HCT116 (cell line): Measurements from ENCODE around the gene SFXN3. TPM values are rescaled to one million over a fixed set of nuclear protein-coding genes. Genes with fewer than 3 reads are reported as not detected.

Experiments
- ATAC-seq: fragments of 200-7000 bp; cut with Tn5 transposase; 2 replicates; pipeline ENCODE4 v1.9.1; 2020; ENCODE audit warnings: mild to moderate bottlenecking, moderate library complexity
- BruUV-seq: library from RNA; stranded (reverse); fragments of 400-500 nt; replicated peaks from 2 replicates; lab custom pipeline; 2021; lab: Mats Ljungman, UMichigan
- CTCF ChIA-PET: fragments of 300-600 bp; sonication (Branson Sonifier 250); formaldehyde crosslinking; loops from one replicate; lab custom pipeline; 2021; ENCODE audit warnings: antibody characterized with exemption; lab: Charles Lee
- POLR2A ChIA-PET: fragments of 300-600, 350-600 bp; sonication (Branson Sonifier 250); formaldehyde crosslinking; loops from one replicate; lab custom pipeline; 2021; ENCODE audit warnings: antibody characterized with exemption; lab: Charles Lee
- RAD21 ChIA-PET, 2 experiments: fragments of 300-600 bp; sonication (Branson Sonifier 250); formaldehyde crosslinking; loops; one replicate each; lab custom pipeline; 2023; ENCODE audit warnings: low total read pairs in 2 of 2; ENCODE audit not compliant: uncharacterized antibody in 2 of 2, unreplicated experiment in 2 of 2, low non-redundant PET in 1 of 2; lab: Charles Lee
- DNase-seq: peaks from one replicate; pipeline ENCODE4 v3.0.0-alpha.2; 2010; ENCODE audit warnings: low read depth, low spot score
- H2AFZ ChIP-seq: fragments of 200-600 bp; shearing (Covaris generic), sonication (generic); 2 replicates; pipeline ENCODE4 v1.6.1; 2017; ENCODE audit warnings: low read depth, mixed run types, mixed read lengths, antibody characterized with exemption, low read length; ENCODE audit not compliant: poor library complexity, severe bottlenecking
- H3K27ac ChIP-seq: 2 replicates; pipeline ENCODE4 v1.5.1; 2012; ENCODE audit warnings: low read depth, low read length
- H3K27me3 ChIP-seq: fragments of 200-600 bp; sonication (generic); 2 replicates; pipeline ENCODE4 v1.6.1; 2016; ENCODE audit warnings: mixed run types, low read length, mixed read lengths; ENCODE audit not compliant: insufficient read depth
- H3K36me3 ChIP-seq, 2 experiments: fragments of 200-500 bp in 1 of 2; fragments of 200-600 bp in 1 of 2; sonication (Bioruptor generic) in 1 of 2; sonication (generic) in 1 of 2; 2 replicates each; pipeline versions ENCODE4 v1.5.1 to v1.6.1; 2014 to 2016; ENCODE audit warnings: low read length in 2 of 2, inconsistent platforms in 1 of 2, mixed read lengths in 1 of 2, mixed run types in 1 of 2; ENCODE audit not compliant: insufficient read depth in 2 of 2, control insufficient read depth in 1 of 2
- H3K4me1 ChIP-seq, 2 experiments: fragments of 200-600 bp in 1 of 2; sonication (generic) in 1 of 2; 2 replicates each; pipeline versions ENCODE4 v1.5.1 to v1.6.1; 2012 to 2017; ENCODE audit warnings: low read length in 2 of 2, inconsistent platforms in 1 of 2, mild to moderate bottlenecking in 1 of 2, mixed read lengths in 1 of 2, mixed run types in 1 of 2, moderate library complexity in 1 of 2; ENCODE audit not compliant: insufficient read depth in 2 of 2, control insufficient read depth in 1 of 2
- H3K4me2 ChIP-seq: fragments of 200-600 bp; sonication (generic); 2 replicates; pipeline ENCODE4 v1.6.1; 2017; ENCODE audit warnings: mixed run types, low read length, mixed read lengths
- H3K4me3 ChIP-seq, 2 experiments: fragments of 200-600 bp in 1 of 2; sonication (generic) in 1 of 2; replicated peaks in 1 of 2; 2 replicates each; pipeline ENCODE4 v1.5.1; 2011 to 2016; ENCODE audit warnings: low read length in 2 of 2, control low read depth in 1 of 2, low read depth in 1 of 2, mild to moderate bottlenecking in 1 of 2, mixed read lengths in 1 of 2, mixed run types in 1 of 2
- H3K79me2 ChIP-seq: fragments of 200-600 bp; sonication (generic); 2 replicates; pipeline ENCODE4 v1.6.1; 2017; ENCODE audit warnings: mild to moderate bottlenecking, mixed run types, low read length, moderate library complexity, mixed read lengths; ENCODE audit not compliant: insufficient read depth
- H3K9ac ChIP-seq: fragments of 200-600 bp; sonication (generic); 2 replicates; pipeline ENCODE4 v1.6.1; 2016; ENCODE audit warnings: low read length, mixed read lengths
- H3K9me2 ChIP-seq: fragments of 200-600 bp; sonication (generic), shearing (Covaris generic); 2 replicates; pipeline ENCODE4 v1.6.1; 2017; ENCODE audit warnings: mixed run types, mild to moderate bottlenecking, moderate library complexity; ENCODE audit not compliant: insufficient read depth
- H3K9me3 ChIP-seq, 2 experiments: fragments of 200-500 bp in 1 of 2; fragments of 200-600 bp in 1 of 2; sonication (Bioruptor generic) in 1 of 2; sonication (generic) in 1 of 2; 2 replicates each; pipeline ENCODE4 v1.6.1; 2014 to 2017; ENCODE audit warnings: low read length in 2 of 2, mixed read lengths in 2 of 2, inconsistent platforms in 1 of 2, low read depth in 1 of 2, mild to moderate bottlenecking in 1 of 2, mixed run types in 1 of 2, moderate library complexity in 1 of 2; ENCODE audit not compliant: control insufficient read depth in 1 of 2, insufficient read depth in 1 of 2
- H4K20me1 ChIP-seq: fragments of 200-600 bp; sonication (generic), shearing (Covaris generic); 2 replicates; pipeline ENCODE4 v1.6.1; 2017; ENCODE audit warnings: mixed run types, mild to moderate bottlenecking, moderate library complexity; ENCODE audit not compliant: insufficient read depth
- CBX3 ChIP-seq: IDR thresholded peaks from 2 replicates; pipeline ENCODE4 v1.6.1; 2012; ENCODE audit warnings: low read depth
- CEBPB ChIP-seq: IDR thresholded peaks from 2 replicates; pipeline ENCODE4 v1.6.1; 2012; ENCODE audit warnings: low read depth
- EZH2 ChIP-seq: fragments of 200-600 bp; sonication (generic); IDR thresholded peaks from 2 replicates; pipeline ENCODE4 v1.6.1; 2017; ENCODE audit warnings: antibody characterized with exemption, mixed run types
- RAD21 ChIP-seq: IDR thresholded peaks from 2 replicates; pipeline ENCODE4 v1.6.1; 2012; ENCODE audit warnings: low read depth, mild to moderate bottlenecking
- SIN3A ChIP-seq: IDR thresholded peaks from 2 replicates; pipeline ENCODE4 v1.6.1; 2012; ENCODE audit warnings: low read depth
- SP1 ChIP-seq: IDR thresholded peaks from 2 replicates; pipeline ENCODE4 v1.6.1; 2012; ENCODE audit warnings: low read depth
- SRF ChIP-seq: IDR thresholded peaks from 2 replicates; pipeline ENCODE4 v1.6.1; 2012; ENCODE audit warnings: low read depth
- ZBTB33 ChIP-seq: IDR thresholded peaks from 2 replicates; pipeline ENCODE4 v1.6.1; 2011; ENCODE audit warnings: mild to moderate bottlenecking, low read length, moderate library complexity; ENCODE audit not compliant: insufficient replicate concordance; ENCODE audit errors: extremely low read depth
- intact Hi-C: fragments of 100-400 bp; cut with micrococcal nuclease; formaldehyde crosslinking; loops from 2 replicates; pipeline ENCODE4 v1.10.0; 2022
- total RNA-seq: library from RNA; stranded (reverse); gene quantifications from one replicate; pipeline ENCODE4 v1.2.1, GENCODE V29; 2021; ENCODE audit not compliant: unreplicated experiment

SFXN3 gene
- total RNA-seq, 1 experiment from 2014 or later: 52.5 TPM

GRCh38 chr10:101005361-101005760, 25.7 kb upstream of the SFXN3 start:
- RAD21 ChIA-PET: no interaction called here
- Histone ChIP-seq H3K9me3 (no peaks in the 10 kb centered on the region), H3K4me1 (peaks cover 16 to 38% of the 10 kb centered on the region in 2 experiments), H3K36me3 (peaks cover 12 to 15% of the 10 kb centered on the region in 2 experiments; a peak in 3 of 4 replicates), H3K27me3 (no peaks in the 10 kb centered on the region), H3K9me2 (no peaks in the 10 kb centered on the region), H3K27ac (no peak overlapping the region), H3K4me2 (no peak overlapping the region), H3K79me2 (peaks cover 31% of the 10 kb centered on the region), H2AFZ (no peak overlapping the region), H4K20me1 (no peaks in the 10 kb centered on the region), H3K4me3 (no peak overlapping the region), H3K9ac (no peak overlapping the region)
- POLR2A ChIA-PET: interaction anchor here (1.1 kb wide), 1 partner anchor 9 kb away, joined by 3 read pairs; no protein-coding TSS in a partner anchor
- CTCF ChIA-PET: interaction anchor here (1.4 kb wide), 1 partner anchor 11 kb away, joined by 3 read pairs; no protein-coding TSS in a partner anchor
- BruUV-seq: no TSS peak
- intact Hi-C loops: no loop called here
- no peak for ATAC-seq
- no peak for DNase-seq
- TF ChIP-seq CBX3 (no peak), ZBTB33 (no peak), EZH2 (no peak), SP1 (no peak), CEBPB (no peak), SIN3A (no peak), SRF (no peak), RAD21 (no peak)
